ENCODE measurements around the gene RAB1A.
"Not testable (repeated sequence)": the region's sequence is repeated elsewhere in the genome, so short reads cannot be mapped to it uniquely, and the experiment has no call there.

Gene RAB1A

DNA sequence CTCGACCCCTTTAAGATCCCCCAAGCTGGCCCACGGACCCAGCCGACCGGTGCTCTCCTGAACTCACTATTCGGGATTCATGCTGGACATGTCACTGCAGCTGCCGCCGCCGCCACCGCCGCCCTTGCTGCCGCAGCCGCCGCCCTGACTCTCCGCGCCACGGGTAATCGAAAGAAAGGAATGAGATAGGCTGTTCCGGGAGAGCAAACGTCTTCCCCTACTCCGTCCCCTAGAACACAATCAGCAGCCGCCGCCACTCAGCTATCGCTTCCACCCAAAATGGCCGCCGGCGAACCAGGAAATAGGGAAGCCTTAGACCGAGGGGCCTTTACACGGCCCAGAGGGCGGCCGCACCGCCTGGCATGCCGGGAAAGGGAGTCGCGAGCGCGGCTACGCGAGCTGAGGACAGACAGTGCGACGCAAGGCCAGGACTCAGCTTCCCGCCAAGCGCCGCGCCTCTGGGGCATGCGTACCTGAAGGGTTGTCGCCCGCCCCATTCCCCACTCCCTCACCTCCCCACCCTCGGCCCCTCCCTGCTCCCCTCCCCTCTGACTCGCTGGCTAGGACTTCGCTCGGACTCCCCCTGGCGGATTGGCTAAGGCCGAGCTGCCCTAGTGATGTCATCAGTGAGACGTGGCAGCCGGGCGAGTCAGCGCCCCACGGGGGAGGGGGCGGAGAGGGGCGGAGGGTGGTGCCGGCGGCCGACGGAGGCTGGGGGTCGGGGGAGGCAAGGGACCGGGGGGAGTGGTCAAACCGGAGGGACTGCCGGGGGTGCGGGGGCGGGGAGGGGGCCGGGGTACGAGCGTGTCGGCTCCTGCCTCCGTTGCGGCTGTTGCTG lies at the start of gene RAB1A:
Gene RAB1A (minus strand): TSS at position 281 of the 838 bp plus-strand sequence. CDS start 191 bp downstream, at position 90.
- DNase-seq, result peak; percentile 99 to 100

DNA sequence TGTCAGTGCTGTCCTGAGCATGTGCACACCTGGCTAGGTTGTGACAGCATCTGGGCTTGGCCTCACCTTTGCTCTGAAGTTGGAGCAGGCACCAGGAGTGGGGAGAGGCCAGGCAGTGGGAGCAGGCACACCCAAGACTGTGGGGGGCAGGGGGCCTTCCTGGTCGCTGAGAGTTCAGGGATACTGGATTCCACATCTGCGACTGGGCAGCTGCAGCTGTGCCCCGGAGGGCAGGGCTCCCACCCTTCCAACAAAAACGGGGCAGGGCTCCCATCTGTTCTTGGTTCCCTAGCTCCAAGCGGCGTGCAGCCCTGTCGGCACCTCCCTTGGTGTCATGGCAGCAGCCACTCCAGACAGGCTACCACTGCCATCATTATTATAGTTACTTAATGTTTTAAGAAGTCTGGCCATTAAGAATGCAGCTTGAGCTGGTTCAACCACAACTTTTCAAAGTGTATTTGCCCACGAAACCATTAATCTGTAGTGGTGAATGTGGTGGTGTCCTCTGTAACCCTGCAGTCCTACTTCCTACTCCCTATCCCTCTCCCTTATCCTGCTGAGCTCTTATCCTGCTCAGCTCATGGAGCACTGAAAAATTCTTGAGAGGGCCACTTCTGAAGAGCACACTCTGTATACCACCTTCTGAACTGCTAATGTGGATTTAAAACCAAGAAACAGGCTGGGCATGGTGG lies 48.0 kb upstream of the RAB1A start:
- no peak for DNase-seq

DNA sequence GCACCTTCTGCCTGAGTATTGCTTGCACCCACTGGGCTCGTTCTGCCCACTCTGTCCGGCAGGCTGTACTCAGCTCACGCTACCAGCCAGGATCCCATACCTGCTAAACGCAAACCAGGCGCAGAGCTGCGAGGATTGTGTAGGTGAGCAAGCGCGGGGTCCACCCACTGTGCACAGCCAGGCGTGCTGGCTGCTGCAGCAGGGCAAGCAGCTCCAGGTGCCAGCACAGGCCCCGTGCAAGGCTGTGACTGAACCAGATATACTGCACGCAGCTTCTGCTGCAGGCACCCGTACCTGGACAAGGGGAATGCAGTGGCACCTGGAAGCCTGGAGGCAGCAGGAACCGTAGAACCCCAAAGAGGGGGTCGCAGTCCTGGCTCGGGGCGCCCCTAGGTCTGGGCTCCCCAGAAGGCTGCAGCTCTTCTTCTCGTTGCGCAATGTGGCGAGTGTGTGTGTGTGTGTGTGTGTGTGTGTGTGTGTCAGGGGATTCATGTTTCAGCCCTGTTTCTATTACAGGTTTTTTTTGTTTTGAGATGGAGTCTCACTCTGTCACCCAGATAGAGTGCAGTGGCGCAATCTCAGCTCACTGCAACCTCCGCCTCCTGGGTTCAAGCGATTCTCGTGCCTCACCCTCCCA lies 46.1 kb upstream of the RAB1A start:
- DNase-seq, result no peak

DNA sequence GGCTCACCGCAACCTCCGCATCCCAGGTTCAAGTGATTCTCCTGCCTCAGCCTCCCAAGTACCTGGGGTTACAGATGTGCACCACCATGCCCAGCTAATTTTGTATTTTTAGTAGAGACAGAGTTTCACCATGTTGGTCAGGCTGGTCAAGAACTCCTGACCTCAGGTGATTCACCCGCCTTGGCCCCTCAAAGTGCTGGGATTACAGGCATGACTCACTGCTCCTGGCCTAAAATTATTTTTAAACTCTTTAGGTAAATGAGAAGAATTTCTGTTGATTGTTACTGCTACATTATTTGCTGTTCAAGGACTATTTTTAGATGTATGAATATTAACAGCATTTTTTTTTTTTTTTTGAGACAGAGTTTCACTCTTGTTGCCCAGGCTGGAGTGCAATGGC lies 44.1 kb upstream of the RAB1A start:
- not testable (repeated sequence) for DNase-seq

DNA sequence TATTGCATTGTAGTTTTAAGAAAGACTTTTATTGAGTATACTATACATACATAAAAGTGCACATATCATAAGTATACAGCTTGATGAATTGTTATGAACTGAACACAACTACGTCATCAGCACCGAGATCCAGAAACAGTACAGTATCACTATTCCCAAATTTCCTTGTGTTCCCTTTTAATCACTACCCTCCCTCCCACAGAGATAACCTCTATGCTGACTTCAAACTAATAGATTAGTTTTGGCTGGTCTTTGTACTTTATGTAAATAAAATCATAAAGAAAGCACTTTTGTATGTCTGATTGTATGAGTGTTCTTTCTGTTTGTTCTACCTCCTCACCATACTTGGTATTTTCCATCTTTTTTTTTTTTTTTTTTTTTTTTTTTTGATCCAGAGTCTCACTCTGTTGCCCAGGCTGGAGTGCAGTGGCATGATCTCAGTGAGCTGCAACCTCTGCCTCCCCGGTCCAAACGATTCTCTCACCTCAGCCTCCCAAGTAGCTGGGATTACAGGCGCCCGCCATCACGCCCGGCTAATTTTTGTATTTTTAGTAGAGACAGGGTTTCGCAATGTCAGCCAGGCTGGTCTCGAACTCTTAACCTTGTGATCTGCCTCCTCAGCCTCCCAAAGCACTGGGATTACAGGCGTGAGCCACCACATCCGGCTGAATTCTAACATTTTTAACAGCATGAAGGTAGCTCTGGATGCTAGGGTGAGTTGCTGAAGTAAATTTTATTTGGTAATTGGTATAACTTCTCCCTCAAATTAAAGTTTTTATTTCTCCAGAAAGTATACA lies 43.3 kb upstream of the RAB1A start:
- DNase-seq, result no peak

DNA sequence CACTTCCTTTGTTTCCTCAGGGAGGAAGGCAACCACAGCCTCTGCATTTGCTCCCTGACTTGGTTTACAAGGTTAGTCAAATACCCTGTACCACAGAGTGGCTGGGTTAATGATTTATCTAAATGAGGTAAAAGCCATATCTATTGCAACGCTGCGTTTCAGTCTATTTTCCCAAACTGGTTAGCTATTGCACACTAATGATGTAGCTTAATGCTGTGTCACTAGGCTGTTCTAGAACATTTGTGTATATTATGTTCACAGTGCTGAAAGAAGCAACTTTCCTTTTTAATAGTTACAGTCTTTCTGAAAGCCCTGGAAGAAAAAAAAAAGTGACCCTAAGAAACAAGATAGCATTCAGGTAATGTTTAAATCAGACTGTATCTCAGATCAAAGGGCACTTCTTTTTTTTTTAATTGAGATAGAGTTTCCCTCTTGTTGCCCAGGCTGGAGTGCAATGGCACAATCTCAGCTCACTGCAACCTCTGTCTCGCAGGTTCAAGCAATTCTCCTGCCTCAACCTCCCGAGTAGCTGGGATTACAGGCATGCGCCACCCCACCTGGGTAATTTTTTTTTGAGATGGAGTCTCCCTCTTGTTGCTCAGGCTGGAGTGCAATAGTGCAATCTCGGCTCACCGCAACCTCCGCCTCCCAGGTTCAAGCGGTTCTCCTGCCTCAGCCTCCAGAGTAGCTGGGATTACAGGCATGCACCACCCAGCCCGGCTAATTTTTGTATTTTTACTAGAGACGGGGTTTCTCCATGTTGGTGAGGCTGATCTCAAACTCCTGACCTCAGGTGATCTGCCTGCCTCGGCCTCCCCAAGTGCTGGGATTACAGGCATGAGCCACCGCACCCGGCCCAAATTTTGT lies 40.9 kb upstream of the RAB1A start:
- DNase-seq, result not testable (repeated sequence)

DNA sequence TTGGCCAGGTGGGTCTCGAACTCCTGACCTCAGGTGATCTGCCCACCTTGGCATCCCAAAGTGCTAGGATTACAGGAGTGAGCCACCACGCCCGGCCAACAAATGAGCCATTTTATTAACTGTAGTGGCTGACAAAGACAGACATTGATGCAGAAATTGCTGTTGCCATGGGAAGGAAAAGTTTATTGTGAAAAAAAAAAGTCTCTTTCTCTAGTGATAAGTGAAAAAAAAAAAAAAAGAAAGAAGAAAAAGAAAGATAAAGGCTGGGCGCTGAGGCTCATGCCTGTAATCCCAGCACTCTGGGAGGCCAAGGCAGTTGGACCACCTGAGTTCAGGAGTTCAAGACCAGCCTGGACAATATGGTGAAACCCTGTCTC lies 39.8 kb upstream of the RAB1A start:
- DNase-seq, result no peak

DNA sequence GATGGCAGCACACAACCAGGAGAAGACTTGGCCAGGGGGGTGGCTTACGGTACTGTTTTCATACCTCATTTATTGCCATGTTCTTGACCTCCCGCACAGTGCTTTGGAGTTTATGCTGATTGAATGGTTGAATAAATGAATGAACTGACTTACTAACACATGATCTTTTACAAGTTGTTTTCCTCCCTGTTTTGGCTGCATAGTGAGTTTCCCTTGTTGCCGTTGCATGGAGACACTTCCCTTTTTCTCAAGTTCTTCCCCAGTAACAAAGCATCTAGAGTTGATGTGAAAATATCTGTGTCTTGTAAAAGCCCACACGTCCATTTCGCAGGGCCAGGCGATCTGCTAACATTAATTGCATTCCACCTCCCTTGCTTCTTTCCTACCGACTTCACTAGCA lies 35.7 kb upstream of the RAB1A start:
- no peak for DNase-seq

DNA sequence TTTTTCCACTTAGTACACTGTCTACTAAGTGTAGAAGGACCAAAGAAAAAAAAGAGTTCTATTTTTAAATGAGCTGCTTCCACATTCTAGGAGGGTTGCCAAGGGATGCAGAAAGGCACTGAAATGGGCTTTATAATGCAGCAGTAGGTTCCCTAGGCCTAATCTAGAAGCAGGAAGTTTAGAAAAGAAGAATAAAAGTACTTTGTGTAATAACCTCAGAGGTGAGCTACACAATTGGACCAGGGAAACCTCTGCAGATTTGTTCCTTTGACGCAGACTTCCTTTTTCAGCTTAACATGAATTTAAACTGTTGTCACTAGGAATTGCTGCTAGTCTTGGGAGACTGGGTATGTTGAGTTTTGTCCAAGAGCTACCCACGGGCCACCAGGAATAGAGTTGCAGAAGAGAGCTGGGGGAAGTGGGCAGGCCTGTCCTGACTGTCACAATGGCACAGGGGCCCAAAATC lies 34.6 kb upstream of the RAB1A start:
- no peak for DNase-seq

DNA sequence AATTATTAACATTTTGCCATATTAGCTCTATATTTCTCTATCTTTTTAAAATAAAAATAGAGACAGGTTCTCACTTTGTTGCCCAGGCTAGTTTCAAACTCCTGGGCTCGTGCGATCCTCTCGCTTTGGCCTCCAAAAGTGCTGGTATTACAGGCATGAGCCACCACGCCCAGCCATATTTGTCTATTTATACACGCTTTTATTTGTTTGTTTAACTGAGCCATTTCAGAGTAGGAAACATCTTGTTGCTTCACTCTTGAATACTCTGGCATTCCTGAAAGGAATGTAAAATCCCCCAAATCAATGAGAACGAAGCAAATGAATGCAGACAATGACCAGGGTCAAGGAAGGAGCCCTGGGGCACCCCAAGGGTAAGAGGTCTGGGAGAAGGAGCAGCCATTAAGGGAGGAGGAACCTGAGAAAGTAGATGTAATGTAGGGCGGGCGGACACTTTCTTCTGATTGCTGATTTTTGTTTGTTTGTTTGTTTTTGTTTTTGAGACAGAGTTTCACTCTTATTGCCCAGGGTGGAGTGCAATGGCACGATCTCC lies 31.7 kb upstream of the RAB1A start:
- DNase-seq, result no peak

DNA sequence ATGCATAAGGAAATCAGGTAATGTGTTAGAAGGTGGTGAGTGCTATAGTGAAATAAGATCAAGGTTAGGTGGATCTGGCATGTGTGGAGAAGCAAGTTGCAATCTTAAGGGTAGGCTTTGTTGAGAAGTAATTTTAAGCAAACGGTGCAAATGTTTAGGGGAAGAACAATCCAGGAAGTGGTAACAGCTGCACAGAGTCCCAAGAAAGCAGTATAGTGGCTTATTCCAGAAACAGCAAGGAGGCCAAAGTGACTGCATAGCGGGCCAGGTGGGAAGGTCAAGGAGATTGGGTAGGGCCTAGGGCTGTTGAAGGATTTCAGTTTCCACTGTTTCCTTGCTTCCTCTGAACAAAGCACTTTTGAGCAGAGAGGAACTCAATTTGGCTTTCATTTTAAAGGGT lies 30.0 kb upstream of the RAB1A start:
- DNase-seq, result no peak

DNA sequence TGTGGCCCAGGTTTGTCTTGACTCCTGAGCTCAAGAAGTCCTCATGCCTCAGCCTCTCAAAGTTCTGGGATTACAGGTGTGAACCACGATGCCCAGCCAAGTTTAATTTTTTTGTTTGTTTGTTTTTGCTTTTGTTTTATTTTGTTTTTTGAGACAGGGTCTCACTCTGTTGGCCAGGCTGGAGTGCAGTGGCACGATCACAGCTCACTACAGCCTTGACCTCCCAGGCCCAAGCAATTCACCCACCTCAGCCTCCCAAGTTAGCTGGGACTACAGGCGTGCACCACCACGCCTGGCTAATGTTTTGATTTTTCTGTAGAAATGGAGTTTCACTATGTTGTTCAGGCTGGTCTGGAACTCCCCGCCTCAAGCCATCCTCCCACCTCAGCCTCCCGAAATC lies 29.4 kb upstream of the RAB1A start:
- DNase-seq, result no peak

DNA sequence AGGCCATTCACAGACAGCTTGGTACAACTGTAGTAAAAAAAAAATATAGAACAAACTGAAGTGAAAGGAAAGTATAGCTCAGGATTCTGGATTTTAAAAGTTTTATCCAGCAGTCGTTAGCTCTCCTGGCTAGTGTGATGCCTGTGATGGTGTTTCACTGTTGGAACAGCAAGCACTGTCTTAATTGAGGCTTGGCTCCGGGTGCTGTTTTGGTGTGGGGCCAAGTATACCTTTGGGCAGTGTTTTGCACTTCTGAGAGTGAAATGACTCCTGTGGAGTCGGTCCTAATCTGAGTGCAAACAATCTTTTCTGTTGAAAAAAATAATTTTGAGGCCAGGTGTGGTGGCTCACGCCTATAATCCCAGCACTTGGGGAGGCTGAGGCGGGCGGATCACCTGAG lies 28.7 kb upstream of the RAB1A start:
- no peak for DNase-seq

DNA sequence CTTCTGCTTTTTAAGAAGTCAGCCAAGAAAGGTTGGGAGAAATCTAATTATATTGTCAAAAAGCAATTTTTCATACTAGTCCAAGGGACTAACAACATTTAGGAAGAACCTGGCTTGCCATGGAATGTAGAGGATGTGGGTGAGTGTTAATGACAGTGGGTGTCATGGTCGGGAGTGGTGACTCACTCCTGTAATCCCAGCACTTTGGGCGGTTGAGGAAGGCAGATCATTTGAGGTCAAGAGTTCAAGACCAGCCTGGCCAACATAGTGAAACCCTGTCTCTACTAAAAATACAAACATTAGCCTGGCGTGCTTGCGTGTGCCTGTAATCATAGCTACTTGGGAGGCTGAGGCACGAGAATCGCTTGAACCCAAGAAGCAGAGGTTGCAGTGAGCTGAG lies 27.9 kb upstream of the RAB1A start:
- DNase-seq, result not testable (repeated sequence)

DNA sequence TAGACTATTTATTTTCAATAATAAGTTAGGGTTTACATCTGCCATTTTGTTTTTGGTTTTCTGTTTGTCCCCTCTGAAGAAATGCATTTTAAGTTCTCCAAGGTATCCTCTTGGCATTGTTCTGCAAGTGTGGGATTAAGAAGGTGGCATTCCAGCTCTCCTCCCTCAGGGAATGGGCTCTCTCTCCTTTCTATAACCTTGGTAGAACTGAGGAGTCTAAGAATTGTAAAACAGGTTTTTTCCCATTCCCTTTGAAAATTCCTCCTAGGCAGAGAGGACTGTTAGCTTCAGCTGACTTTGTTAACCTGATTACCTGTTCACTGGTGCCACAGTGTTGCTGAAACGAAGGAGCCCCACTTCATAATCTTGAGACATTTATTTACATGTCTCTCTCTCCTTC lies 26.1 kb upstream of the RAB1A start:
- DNase-seq, result no peak

DNA sequence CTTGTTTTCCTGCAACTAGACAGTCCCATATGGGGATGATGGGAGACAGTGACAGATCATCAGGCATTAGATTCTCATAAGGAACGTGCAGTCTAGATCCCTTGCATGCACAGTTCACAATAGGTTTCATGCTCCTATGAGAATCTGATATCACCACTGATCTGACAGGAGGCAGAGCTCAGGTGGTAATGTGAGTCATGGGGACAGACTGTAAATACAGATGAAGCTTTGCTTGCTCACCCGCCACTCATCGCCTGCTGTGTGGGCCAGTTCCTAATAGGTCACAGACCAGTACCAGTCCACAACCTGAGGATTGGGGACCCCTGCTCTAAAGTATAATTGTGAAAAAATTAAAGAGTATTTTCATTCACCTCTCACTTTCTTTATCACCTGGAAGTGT lies 23.6 kb upstream of the RAB1A start:
- no peak for DNase-seq

DNA sequence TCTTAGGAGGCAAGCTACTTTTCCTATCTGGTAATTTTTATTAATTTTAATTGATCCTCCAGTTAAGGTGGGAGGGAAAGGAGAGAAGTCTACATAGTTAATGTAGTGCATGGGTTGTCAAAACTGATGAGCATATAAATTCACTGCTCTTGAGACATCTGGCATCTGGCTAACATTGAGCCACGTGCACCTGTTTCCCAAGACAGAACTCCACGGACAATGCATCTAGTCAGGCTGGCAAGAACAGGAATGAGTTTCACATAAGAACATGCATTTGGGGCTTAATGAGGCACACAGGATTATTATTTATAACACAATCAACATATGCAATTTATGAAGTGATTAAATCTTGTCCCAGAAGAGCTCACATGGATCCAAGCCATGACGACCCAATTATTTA lies 16.2 kb upstream of the RAB1A start:
- DNase-seq, result no peak

DNA sequence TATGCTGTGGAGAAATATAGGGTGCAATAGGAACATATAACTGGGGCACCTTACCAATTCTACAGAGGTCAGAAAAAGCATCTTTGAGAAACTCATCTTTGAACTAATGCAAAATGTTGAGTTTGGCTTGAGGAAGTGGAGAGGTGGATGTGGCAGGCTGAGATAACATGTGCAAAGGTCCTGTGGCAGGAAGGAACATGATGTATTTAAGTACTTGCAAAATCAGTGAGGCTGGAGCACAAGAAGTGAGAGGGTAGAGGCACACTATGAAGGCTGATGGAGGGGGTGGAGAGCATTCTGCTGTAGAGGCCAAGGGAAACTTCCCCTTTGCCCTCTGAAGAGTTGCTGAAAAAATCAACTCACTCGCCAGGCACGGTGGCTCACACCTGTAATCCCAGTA lies 14.7 kb upstream of the RAB1A start:
- DNase-seq, result no peak

DNA sequence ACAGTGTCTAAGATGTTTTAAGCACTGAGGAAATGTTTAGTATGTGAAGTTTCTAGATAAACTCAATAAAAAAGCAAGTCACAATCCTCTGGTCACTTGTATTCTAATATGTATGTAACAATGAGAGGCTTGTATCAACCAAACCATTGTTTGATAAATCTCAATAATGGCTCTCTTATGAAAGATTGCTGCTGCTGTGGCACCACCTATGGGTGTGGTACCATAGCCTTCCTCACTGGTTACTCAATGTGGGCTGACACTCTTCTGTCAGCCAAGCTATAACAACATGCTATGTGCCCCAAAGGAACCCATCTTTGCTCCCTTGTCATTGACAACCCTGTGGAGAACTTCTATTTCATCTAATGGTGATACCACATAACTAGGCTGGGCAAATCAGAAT lies 12.6 kb upstream of the RAB1A start:
- DNase-seq, result peak in 1 of 2 donors; percentile 26

DNA sequence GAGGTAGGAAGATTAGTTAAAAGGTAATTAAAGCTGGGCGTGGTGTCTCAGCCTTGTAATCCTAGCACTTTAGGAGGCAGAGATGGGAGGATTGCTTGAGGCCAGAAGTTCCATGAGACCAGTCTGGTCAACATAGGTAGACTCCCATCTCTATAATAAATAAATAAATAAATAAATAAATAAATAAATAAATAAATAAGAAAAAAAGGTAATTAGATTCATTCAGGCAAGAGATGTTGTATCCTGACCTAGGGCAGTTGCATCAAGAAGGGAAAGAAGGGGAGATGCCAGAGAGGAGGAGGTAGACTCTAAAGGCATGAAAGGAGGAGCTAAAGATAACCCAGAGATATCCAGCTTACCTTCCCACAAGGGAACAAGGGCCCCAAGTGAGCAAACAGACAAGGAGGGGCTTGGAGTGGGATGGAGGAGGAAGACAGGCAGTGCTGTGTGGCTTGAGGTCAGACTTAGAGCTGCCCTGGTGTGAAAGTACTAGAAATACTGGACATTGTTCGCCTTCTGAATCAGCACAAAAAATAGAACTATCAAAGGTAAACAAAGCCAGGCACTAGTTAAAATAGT lies 7.4 kb upstream of the RAB1A start:
- no peak for DNase-seq

DNA sequence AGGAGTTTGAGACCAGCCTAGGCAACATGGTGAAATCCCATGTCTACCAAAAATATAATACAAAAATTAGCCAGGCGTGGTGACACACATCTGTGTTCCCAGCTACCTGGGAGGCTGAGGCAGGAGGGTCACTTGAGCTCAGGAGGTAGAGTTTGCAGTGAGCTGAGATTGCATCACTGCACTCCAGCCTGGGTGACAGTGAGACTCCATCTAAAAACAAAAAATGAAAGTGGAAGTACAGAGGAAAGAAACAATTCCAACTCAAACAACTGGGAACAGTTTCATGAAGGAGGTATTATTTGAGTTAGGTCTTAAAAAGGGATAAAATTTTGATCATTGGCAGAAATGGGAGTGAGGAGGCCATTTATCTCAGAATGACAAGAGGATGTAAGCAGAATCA lies 6.3 kb upstream of the RAB1A start:
- no peak for DNase-seq

Measured in CD4-positive, alpha-beta T cell treated with Interleukin-4 for 1 hour (primary cell).